Ramos (cell line): ENCODE measurements around the gene CCDC201.
"Not testable (repeated sequence)": the region's sequence is repeated elsewhere in the genome, so short reads cannot be mapped to it uniquely, and the experiment has no call there.

Source experiments
- in situ Hi-C: fragments of 300-500 bp; cut with MboI; formaldehyde crosslinking; loops from one replicate; pipeline ENCODE4 v1.14.3; 2022; ENCODE audit warnings: low sequenced_read_pairs; ENCODE audit not compliant: unreplicated experiment

Gene CCDC201

GRCh38 chr7:45880433-45880860 lies 7.6 kb upstream of the CCDC201 start:
- in situ Hi-C loops: no loop called here

- in situ Hi-C loops: no loop called here
Observed at GRCh38 chr7:45878457-45879144, 5.7 kb upstream of the CCDC201 start.

- in situ Hi-C loops: no loop called here
Observed at GRCh38 chr7:45876519-45876918, 3.6 kb upstream of the CCDC201 start.

GRCh38 chr7:45874408-45875131 lies 1.7 kb upstream of the CCDC201 start:
- in situ Hi-C loops: no loop called here

GRCh38 chr7:45873355-45873754 lies 473 bp upstream of the CCDC201 start:
- in situ Hi-C loops: no loop called here

GRCh38 chr7:45872116-45873034 lies 507 bp downstream of the CCDC201 start:
- in situ Hi-C loops: no loop called here

- in situ Hi-C loops: loop anchor here (10.0 kb wide), 1 partner anchor 195 kb away; no protein-coding TSS in a partner anchor
Observed at GRCh38 chr7:45869426-45869825, 3.5 kb downstream of the CCDC201 start.

- in situ Hi-C loops: loop anchor here (10.0 kb wide), 1 partner anchor 193 kb away; no protein-coding TSS in a partner anchor
Observed at GRCh38 chr7:45867471-45867870, 5.4 kb downstream of the CCDC201 start.

- in situ Hi-C loops: loop anchor here (10.0 kb wide), 1 partner anchor 191 kb away; no protein-coding TSS in a partner anchor
Observed at GRCh38 chr7:45865594-45866410, 7.1 kb downstream of the CCDC201 start.

- in situ Hi-C loops: loop anchor here (10.0 kb wide), 1 partner anchor 189 kb away; no protein-coding TSS in a partner anchor
Observed at GRCh38 chr7:45863715-45864114, 9.2 kb downstream of the CCDC201 start.

- in situ Hi-C loops: loop anchor here (10.0 kb wide), 1 partner anchor 702 kb away; the partner anchor contains the start of gene RAMP3
Observed at GRCh38 chr7:45856888-45857287, 16.0 kb downstream of the CCDC201 start.

- in situ Hi-C loops: loop anchor here (10.0 kb wide), 1 partner anchor 701 kb away; the partner anchor contains the start of gene RAMP3
Observed at GRCh38 chr7:45855680-45856079, 17.2 kb downstream of the CCDC201 start.

- in situ Hi-C loops: loop anchor here (10.0 kb wide), 1 partner anchor 699 kb away; the partner anchor contains the start of gene RAMP3
Observed at GRCh38 chr7:45853491-45853890, 19.4 kb downstream of the CCDC201 start.

GRCh38 chr7:45852984-45853383 lies 19.9 kb downstream of the CCDC201 start:
- in situ Hi-C loops: loop anchor here (10.0 kb wide), 1 partner anchor 698 kb away; the partner anchor contains the start of gene RAMP3

- in situ Hi-C loops: not testable (repeated sequence)
Observed at GRCh38 chr7:45848734-45849133, 24.1 kb downstream of the CCDC201 start.

- in situ Hi-C loops: not testable (repeated sequence)
Observed at GRCh38 chr7:45846536-45846935, 26.3 kb downstream of the CCDC201 start.

GRCh38 chr7:45841926-45842717 lies 30.8 kb downstream of the CCDC201 start:
- in situ Hi-C loops: not testable (repeated sequence)

- in situ Hi-C loops: not testable (repeated sequence)
Observed at GRCh38 chr7:45838852-45839251, 34.0 kb downstream of the CCDC201 start.
